HG03097 (cell line): Measurements from ENCODE around the gene CACNA1C.
"Not testable (repeated sequence)": the region's sequence is repeated elsewhere in the genome, so short reads cannot be mapped to it uniquely, and the experiment has no call there.

Experiments used
- ATAC-seq: cut with Tn5 transposase; IDR thresholded peaks from one replicate; pipeline ENCODE4 v1.9.1; 2021; ENCODE audit not compliant: unreplicated experiment, low FRiP score

The CACNA1C gene

GRCh38 chr12:2735432-2735831, 682.6 kb downstream of the CACNA1C start:
- no peak for ATAC-seq

DNA sequence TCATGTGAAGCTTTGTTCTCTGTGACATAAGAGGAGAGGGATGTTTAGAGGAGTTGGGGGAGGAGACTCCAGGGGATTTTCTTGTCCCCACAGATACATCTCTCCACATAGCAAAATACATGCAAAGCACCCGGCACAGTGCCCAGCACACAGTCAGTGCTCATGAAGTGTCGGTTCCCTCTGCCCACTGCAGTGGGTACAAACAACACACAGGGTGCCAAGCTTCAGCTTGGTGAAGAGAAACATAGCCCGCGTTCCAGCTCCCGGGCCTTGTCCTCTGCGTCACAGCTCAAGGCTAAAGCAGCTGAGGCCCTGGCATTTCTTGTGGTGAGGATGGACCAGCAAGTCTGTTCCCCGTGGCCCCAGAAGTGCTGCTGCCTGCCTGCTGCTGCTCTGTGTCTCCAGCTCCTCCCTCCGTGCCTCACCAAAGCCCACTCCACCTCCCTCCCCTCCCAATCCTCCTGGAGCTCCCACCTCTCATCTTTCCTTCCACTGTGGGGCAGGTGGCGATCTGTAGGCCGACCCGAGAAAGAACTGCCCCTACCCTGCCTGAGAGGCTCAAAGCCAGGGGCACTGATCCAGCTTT, 685.0 kb downstream of the CACNA1C start:
- ATAC-seq = no peak

DNA sequence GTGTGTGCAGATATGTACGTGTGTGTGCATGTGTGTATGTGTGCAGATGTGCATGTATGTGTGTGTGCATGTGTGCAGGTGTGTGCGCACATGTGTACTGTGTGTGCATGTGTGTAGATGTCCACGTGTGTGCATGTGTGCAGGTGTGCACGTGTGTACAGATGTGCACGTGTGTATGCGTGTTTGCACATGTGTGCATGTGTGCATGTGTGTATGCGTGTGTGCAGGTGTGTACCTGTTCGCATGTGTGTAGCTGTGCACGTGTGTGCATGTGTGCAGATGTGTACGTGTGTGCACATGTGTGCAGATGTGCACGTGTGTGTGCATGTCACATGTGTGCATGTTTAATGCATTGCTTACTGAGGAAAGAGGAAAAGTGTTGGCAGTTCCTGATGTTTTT, 686.3 kb downstream of the CACNA1C start:
- ATAC-seq = no peak

- ATAC-seq = no peak
These were observed 687.2 kb downstream of the CACNA1C start for GRCh38 chr12:2739832-2740641.

GRCh38 chr12:2742037-2742436, 689.2 kb downstream of the CACNA1C start:
- not testable (repeated sequence) for ATAC-seq

GRCh38 chr12:2743478-2743877, 690.7 kb downstream of the CACNA1C start:
- no peak for ATAC-seq

DNA sequence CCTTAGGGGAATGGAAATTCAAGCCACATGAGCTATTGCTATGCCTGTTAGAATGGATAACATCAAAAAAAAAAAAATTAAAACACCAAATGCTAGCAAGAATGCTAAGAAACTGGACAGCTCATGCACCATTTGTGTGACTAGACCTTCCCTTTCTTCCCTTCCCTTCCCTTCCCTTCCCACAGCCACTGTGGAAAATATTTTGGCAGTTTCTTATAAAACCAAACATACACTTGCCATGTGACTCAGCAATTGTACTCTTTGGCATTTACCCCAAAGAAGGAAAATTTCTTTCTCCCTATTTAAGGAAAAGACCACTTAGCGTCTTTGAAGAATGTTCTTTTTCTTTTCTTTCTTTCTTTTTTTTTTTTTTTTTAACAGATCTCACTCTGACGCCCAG, 692.9 kb downstream of the CACNA1C start:
- ATAC-seq = no peak
